Uterus (tissue), 4 donors: Measurements from ENCODE around the gene NHEJ1. TPM values are rescaled to one million over a fixed set of nuclear protein-coding genes. Genes with fewer than 3 reads are reported as not detected.

ENCODE experiments used
- DNase-seq, 2 donors: peaks; one replicate each; pipeline ENCODE4 v3.0.0-alpha.2; 2019 to 2020
- H3K27ac ChIP-seq, 2 donors: fragments of 200-600 bp; sonication (generic); 1 replicate in 1 of 2; 2 replicates in 1 of 2; pipeline ENCODE4 v1.5.1; 2016 to 2018
- H3K27me3 ChIP-seq, 2 donors: fragments of 200-600 bp; sonication (generic); one replicate each; pipeline ENCODE4 v1.5.1; 2018 to 2019; ENCODE audit warnings: control low read depth in 1 of 2
- H3K36me3 ChIP-seq, 2 donors: fragments of 200-600 bp; sonication (generic); one replicate each; pipeline ENCODE4 v1.5.1; 2019; ENCODE audit warnings: control low read depth in 1 of 2
- H3K4me1 ChIP-seq, 2 donors: fragments of 200-600 bp; sonication (generic); one replicate each; pipeline ENCODE4 v1.5.1; 2018 to 2019; ENCODE audit warnings: control low read depth in 1 of 2
- H3K4me3 ChIP-seq, 2 donors: fragments of 200-600 bp; sonication (generic); 1 replicate in 1 of 2; 2 replicates in 1 of 2; pipeline ENCODE4 v1.5.1; 2018 to 2019; ENCODE audit warnings: mild to moderate bottlenecking in 1 of 2
- H3K9me3 ChIP-seq, 2 donors: fragments of 200-600 bp; sonication (generic); one replicate each; pipeline ENCODE4 v1.5.1; 2019; ENCODE audit warnings: control low read depth in 1 of 2
- CTCF ChIP-seq, 4 experiments: fragments of 200-600 bp in 2 of 4; fragments of 450-650 bp in 2 of 4; sonication (generic) in 2 of 4; IDR thresholded peaks; one replicate each; pipeline ENCODE4 v1.5.1; 2016 to 2019; ENCODE audit warnings: antibody characterized with exemption in 4 of 4, mild to moderate bottlenecking in 2 of 4, moderate library complexity in 1 of 4
- POLR2A ChIP-seq, 2 donors: fragments of 450-650 bp; IDR thresholded peaks; one replicate each; pipeline ENCODE4 v1.6.1; 2016; ENCODE audit warnings: antibody characterized with exemption in 2 of 2, mild to moderate bottlenecking in 1 of 2, moderate library complexity in 1 of 2
- intact Hi-C: fragments of 100-400 bp; cut with DNase I; formaldehyde crosslinking; loops from one replicate; pipeline ENCODE4 v1.15.1; 2023; ENCODE audit warnings: low total_unique reads
- total RNA-seq, 4 donors: library from RNA; depleted of rRNA in 3 of 4; stranded (reverse); fragments of >200 nt in 3 of 4; gene quantifications; one replicate each; pipeline versions ENCODE4 v1.1.0 to v1.2.4, GENCODE V29; 2014 to 2023
- donor health status: DM: yes; HTN: yes; CAD: no.

NHEJ1 gene
- total RNA-seq, 4 donors from 2014 or later: 15.0 to 162 (median 18.1) TPM

- no peak for DNase-seq
These were observed 31.0 kb downstream of the NHEJ1 start for GRCh38 chr2:219129589-219129988.

GRCh38 chr2:219128396-219128795 is 32.2 kb downstream of the NHEJ1 start:
- Histone ChIP-seq H3K36me3 (no peaks in the 10 kb centered on the region), H3K4me1 (peaks cover 0 to 4% of the 10 kb centered on the region in 2 donors), H3K9me3 (no peaks in the 10 kb centered on the region), H3K27me3 (no peaks in the 10 kb centered on the region), H3K4me3 (no peak overlapping the region), H3K27ac (no peak overlapping the region)
- intact Hi-C loops: no loop called here
- no peak for DNase-seq
- no peak for TF ChIP-seq CTCF (IDR thresholded peaks at IDR 0.05)
- no peak for TF ChIP-seq POLR2A (IDR thresholded peaks at IDR 0.05)

More at GRCh38 chr2:219129589-219129988, 31.0 kb downstream of the NHEJ1 start:
- no peaks in the 10 kb centered on the region for H3K27me3 ChIP-seq
- H3K36me3 ChIP-seq: no peaks in the 10 kb centered on the region
- no peak overlapping the region for H3K4me3 ChIP-seq
- no peak overlapping the region for H3K27ac ChIP-seq
- H3K9me3 ChIP-seq: no peaks in the 10 kb centered on the region
- peaks cover 0 to 3% of the 10 kb centered on the region in 2 donors for H3K4me1 ChIP-seq
- TF ChIP-seq CTCF (IDR thresholded peaks at IDR 0.05): no peak
- TF ChIP-seq POLR2A (IDR thresholded peaks at IDR 0.05): no peak
- intact Hi-C loops: no loop called here

DNA sequence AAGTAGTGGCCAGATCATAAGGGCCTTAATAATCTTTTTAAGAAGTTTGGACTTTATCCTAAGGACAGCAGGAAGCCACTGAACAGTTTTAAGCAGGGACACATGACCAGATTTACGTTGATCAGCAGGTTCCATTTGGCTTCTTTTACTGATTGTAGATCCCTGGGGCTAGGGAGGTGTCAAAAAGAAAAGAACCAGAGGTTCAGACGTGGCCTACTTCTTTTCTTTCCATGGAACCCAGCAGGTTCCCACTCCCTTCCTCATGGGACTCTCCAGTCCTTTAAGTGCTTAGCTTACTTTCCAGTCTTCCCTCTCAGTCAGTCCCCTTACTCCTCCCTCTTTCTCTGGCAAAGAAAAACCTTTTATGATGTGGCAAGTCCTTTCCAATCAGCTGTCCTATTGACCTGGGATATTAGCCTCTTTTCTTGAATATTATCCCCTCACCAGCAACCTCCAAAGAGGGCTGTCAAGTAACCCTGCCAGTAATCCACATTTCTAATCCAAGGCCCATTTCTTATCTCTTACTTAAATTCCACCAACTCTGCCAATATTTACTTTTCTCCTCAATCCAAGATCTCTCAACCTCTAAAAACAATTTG is 33.5 kb downstream of the NHEJ1 start:
- no peak for DNase-seq
- intact Hi-C loops: no loop called here
- peaks cover 0 to 4% of the 10 kb centered on the region in 2 donors for H3K4me1 ChIP-seq
- no peak overlapping the region for H3K27ac ChIP-seq
- H3K27me3 ChIP-seq: no peaks in the 10 kb centered on the region
- no peaks in the 10 kb centered on the region for H3K36me3 ChIP-seq
- TF ChIP-seq POLR2A (IDR thresholded peaks at IDR 0.05): no peak
- TF ChIP-seq CTCF (IDR thresholded peaks at IDR 0.05): no peak
- no peak overlapping the region for H3K4me3 ChIP-seq
- no peaks in the 10 kb centered on the region for H3K9me3 ChIP-seq

DNA sequence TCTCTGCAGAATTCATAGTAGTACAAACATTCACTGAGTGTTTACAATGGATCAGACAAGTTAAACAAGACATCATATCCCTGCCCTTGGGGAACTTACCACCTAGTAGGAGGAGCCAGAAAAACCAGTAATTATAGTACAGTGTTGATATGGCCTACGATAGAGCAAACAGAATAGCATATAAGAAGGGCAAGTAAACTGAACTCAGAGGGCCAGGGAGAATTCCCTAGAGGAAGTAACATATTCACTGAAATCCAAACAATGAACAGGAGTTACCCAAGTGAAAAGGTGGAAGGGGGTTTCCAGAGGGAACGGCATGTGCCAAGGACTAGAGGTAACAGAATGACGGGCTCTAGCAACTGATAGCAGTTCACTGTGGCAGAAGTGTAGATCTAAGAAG is 34.1 kb downstream of the NHEJ1 start:
- intact Hi-C loops: no loop called here

DNA sequence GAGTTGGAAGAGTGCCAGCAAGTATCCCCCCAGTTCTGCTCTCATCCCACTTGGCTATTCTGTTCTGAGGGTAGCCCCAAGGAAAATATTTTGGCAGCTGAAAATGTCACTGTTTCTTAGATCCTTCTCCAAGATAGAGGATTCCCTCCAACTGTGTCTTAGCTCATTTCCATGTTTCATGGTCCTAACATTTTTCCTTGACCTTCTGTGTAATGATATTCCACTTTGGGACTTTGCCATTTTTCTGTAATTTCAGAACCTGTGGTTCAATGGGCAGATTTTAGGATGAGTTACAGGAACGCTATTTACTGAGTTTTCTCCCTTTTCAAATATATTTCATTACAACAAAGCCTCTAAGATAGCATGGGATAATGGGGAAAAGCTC is 34.7 kb downstream of the NHEJ1 start:
- H3K4me3 ChIP-seq: no peak overlapping the region
- no peaks in the 10 kb centered on the region for H3K27me3 ChIP-seq
- DNase-seq: no peak
- H3K9me3 ChIP-seq: no peaks in the 10 kb centered on the region
- H3K36me3 ChIP-seq: no peaks in the 10 kb centered on the region
- intact Hi-C loops: no loop called here
- H3K4me1 ChIP-seq: peaks cover 0 to 4% of the 10 kb centered on the region in 2 donors
- no peak overlapping the region for H3K27ac ChIP-seq
- no peak for TF ChIP-seq CTCF (IDR thresholded peaks at IDR 0.05)
- TF ChIP-seq POLR2A (IDR thresholded peaks at IDR 0.05): no peak

More for the DNA sequence above, 34.1 kb downstream of the NHEJ1 start:
- Histone ChIP-seq H3K27ac (no peak overlapping the region), H3K9me3 (no peaks in the 10 kb centered on the region), H3K36me3 (no peaks in the 10 kb centered on the region), H3K27me3 (no peaks in the 10 kb centered on the region), H3K4me3 (no peak overlapping the region), H3K4me1 (peaks cover 0 to 4% of the 10 kb centered on the region in 2 donors)
- TF ChIP-seq POLR2A (IDR thresholded peaks at IDR 0.05) (no peak), CTCF (IDR thresholded peaks at IDR 0.05) (no peak)
- no peak for DNase-seq
